HUES64 (cell line): ENCODE data around the gene TJAP1.
"Not testable (repeated sequence)": the region's sequence is repeated elsewhere in the genome, so short reads cannot be mapped to it uniquely, and the experiment has no call there.

ENCODE experiments used
- H3K27ac ChIP-seq: 2 replicates; pipeline ENCODE4 v1.7.0; 2013; ENCODE audit warnings: low read depth, low read length, inconsistent platforms
- H3K27me3 ChIP-seq: 2 replicates; pipeline ENCODE4 v1.6.1; 2013; ENCODE audit warnings: mild to moderate bottlenecking, low read length; ENCODE audit not compliant: insufficient read depth
- H3K36me3 ChIP-seq: 2 replicates; pipeline ENCODE4 v1.6.1; 2013; ENCODE audit warnings: mild to moderate bottlenecking, low read length; ENCODE audit not compliant: insufficient read depth
- H3K4me1 ChIP-seq: 2 replicates; pipeline ENCODE4 v1.6.1; 2013; ENCODE audit warnings: mild to moderate bottlenecking, low read length, moderate library complexity; ENCODE audit not compliant: insufficient read depth
- H3K4me3 ChIP-seq: 2 replicates; pipeline ENCODE4 v1.5.1; 2013; ENCODE audit warnings: mild to moderate bottlenecking, low read length, moderate library complexity
- H3K9ac ChIP-seq: 2 replicates; pipeline ENCODE4 v1.6.1; 2013; ENCODE audit warnings: mild to moderate bottlenecking, low read depth, low read length
- H3K9me3 ChIP-seq: 2 replicates; pipeline ENCODE4 v1.6.1; 2013; ENCODE audit warnings: low read depth, low read length; ENCODE audit not compliant: insufficient read depth
- WGBS: fragments of 150-250, 120-280 bp; methylation state at CpG from one replicate; pipeline ENCODE4 v1.1.7; 2013; ENCODE audit warnings: missing lambda C conversion rate; 5-methylcytosine and 5-hydroxymethylcytosine counted together

The TJAP1 gene

DNA sequence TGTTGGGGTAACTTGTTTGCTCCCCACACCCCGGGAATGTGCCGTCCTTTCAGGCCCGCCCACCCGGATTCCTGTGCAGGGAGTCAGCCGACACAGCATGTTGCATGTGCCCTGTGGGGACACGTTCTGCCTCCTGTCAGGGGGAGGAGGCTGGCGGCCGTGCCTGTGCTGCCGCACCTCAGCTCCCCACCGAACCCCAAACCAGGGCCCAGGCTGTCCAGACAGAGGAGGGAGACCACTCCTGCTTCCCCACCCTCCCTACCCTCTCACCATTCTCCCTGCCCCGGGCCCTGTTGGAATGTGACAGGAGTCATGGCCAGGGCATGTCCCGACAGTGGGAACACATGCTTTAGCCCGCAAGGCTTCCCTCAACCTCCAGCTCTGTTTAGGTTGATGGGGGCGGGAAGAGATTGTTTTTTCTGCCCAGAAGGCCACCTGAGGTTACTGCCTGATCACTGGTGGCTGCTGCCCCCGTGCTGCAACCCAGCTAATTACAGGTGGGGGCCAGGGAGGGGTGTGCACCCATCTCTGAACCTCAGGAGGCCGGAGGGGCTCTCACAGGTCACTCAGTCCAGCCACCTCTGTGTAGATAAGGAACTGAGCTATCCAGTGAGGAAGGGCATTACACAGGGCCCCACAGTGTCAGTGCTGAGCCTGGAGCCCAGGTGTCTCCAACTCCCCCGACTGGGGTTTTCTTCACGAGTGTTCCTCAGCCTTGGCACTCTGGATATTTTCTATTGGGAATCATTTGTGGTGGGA, 19.2 kb downstream of the TJAP1 start:
- H3K27ac ChIP-seq: peak overlapping the region; percentile 56
- 54% methylated on average over 18 of the region's 18 CpGs for WGBS
- peaks cover 40% of the 10 kb centered on the region for H3K36me3 ChIP-seq
- no peaks in the 10 kb centered on the region for H3K9me3 ChIP-seq
- no peak overlapping the region for H3K4me3 ChIP-seq
- peaks cover 18% of the 10 kb centered on the region for H3K4me1 ChIP-seq
- no peaks in the 10 kb centered on the region for H3K27me3 ChIP-seq
- H3K9ac ChIP-seq: peak overlapping the region; percentile 48; the same call in 1 of the 2 replicates

DNA sequence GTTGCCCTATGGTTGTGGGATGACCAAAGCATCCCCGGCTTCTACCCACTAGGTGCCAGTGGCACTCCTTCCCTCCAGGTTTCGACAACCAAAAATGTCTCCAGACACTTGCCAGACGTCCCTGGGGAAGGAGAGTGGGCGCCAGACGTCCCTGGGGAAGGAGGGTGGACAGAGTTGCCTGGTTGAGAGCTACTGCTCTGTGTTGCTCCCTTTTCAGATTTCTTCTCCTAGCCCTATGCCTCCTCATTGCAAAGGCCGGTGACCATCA, 19.7 kb downstream of the TJAP1 start:
- H3K4me1 ChIP-seq: peaks cover 18% of the 10 kb centered on the region
- no peak overlapping the region for H3K4me3 ChIP-seq
- WGBS: 93% methylated on average over 6 of the region's 6 CpGs
- peaks cover 44% of the 10 kb centered on the region for H3K36me3 ChIP-seq
- H3K9ac ChIP-seq: no peak overlapping the region
- H3K27me3 ChIP-seq: no peaks in the 10 kb centered on the region
- no peaks in the 10 kb centered on the region for H3K9me3 ChIP-seq
- no peak overlapping the region for H3K27ac ChIP-seq

GRCh38 chr6:43497689-43498088, 20.3 kb downstream of the TJAP1 start:
- Histone ChIP-seq H3K4me1 (peaks cover 18% of the 10 kb centered on the region), H3K9me3 (no peaks in the 10 kb centered on the region), H3K4me3 (no peak overlapping the region), H3K27me3 (no peaks in the 10 kb centered on the region), H3K9ac (no peak overlapping the region), H3K36me3 (peaks cover 50% of the 10 kb centered on the region), H3K27ac (no peak overlapping the region)
- WGBS: 95% methylated on average over 12 of the region's 12 CpGs

- WGBS: 94% methylated on average over 5 of the region's 5 CpGs
Measured at GRCh38 chr6:43498291-43498690, 20.9 kb downstream of the TJAP1 start.

DNA sequence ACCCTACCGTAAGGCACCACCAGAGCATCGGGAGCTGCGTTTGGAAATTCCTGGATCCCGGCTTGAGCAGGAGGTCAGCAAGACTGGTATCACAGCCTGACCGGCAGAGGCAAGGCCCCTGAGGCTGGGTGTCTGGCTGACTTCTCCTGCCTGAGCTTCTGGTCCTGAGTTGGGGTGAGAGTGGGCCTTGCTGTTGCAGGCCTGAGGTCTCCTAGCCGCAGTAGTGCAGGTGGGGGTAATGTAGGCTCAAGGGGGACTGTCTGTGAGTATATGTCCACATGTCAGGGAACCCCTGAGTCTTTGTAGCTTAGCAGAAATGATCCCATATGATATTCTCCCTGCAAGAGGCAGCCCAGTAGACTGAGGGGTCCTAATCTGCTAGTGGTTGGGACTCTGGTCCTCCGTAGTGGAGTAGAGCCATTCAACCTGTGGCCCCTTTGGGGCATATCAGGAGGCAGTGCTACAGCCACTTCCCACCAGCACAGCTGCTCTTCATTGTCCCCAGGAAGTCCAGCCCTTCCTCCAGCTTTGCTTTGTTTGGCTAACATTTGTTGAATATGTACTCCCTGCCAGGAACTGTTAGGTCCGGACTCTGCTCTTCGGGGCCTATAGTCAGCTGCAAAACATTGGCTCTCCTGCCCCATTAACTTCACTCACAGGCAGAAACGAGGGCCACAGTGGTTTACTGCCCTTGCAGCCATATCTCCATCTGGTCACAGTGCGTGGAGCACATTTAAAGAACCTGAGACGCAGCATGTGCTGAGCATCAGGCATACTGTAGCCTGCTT, 21.9 kb downstream of the TJAP1 start:
- 94% methylated on average over 12 of the region's 12 CpGs for WGBS
- Histone ChIP-seq H3K4me1 (peaks cover 15% of the 10 kb centered on the region), H3K4me3 (no peak overlapping the region), H3K36me3 (peaks cover 63% of the 10 kb centered on the region), H3K9me3 (no peaks in the 10 kb centered on the region), H3K9ac (no peak overlapping the region), H3K27ac (no peak overlapping the region), H3K27me3 (no peaks in the 10 kb centered on the region)

More at GRCh38 chr6:43498291-43498690, 20.9 kb downstream of the TJAP1 start:
- H3K27me3 ChIP-seq, H3K9me3 ChIP-seq, H3K9ac ChIP-seq, H3K27ac ChIP-seq, H3K4me3 ChIP-seq: not testable (repeated sequence)
- Histone ChIP-seq H3K36me3 (peaks cover 56% of the 10 kb centered on the region), H3K4me1 (peaks cover 15% of the 10 kb centered on the region)

DNA sequence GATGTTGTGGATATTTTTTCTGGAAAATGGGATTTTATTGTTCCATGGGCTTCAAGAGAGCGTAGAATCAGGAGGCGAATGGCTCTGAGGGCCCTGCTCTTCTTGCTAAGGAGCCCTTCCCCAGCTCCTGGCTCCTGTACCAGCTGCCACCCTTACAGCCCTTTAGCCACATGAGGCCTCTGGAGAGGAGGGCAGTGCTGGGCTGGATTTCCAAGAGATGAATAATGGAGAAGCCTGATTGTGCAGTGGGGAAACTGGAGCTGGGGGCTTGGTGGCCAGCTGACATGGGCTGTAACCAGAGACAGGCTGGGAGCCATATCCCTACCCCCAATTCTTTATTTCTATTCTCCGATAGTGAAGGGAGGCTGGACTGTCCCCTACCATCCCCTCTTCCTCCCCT, 23.6 kb downstream of the TJAP1 start:
- 98% methylated on average over 3 of the region's 3 CpGs for WGBS
- H3K27me3 ChIP-seq: no peaks in the 10 kb centered on the region
- H3K9ac ChIP-seq: no peak overlapping the region
- H3K9me3 ChIP-seq: no peaks in the 10 kb centered on the region
- peaks cover 79% of the 10 kb centered on the region for H3K36me3 ChIP-seq
- H3K4me3 ChIP-seq: no peak overlapping the region
- peaks cover 9% of the 10 kb centered on the region for H3K4me1 ChIP-seq
- H3K27ac ChIP-seq: no peak overlapping the region

GRCh38 chr6:43502666-43503065, 25.3 kb downstream of the TJAP1 start:
- Histone ChIP-seq H3K27me3 (peaks cover 5% of the 10 kb centered on the region), H3K27ac (no peak overlapping the region), H3K9me3 (no peaks in the 10 kb centered on the region), H3K9ac (no peak overlapping the region), H3K36me3 (peaks cover 77% of the 10 kb centered on the region), H3K4me1 (no peaks in the 10 kb centered on the region), H3K4me3 (no peak overlapping the region)
- 90% methylated on average over 4 of the region's 4 CpGs for WGBS

GRCh38 chr6:43503443-43503842, 26.1 kb downstream of the TJAP1 start:
- Histone ChIP-seq H3K9ac (no peak overlapping the region), H3K36me3 (peaks cover 70% of the 10 kb centered on the region), H3K9me3 (no peaks in the 10 kb centered on the region), H3K27ac (no peak overlapping the region), H3K4me3 (no peak overlapping the region), H3K27me3 (peaks cover 13% of the 10 kb centered on the region), H3K4me1 (no peaks in the 10 kb centered on the region)
- WGBS: 96% methylated on average over 8 of the region's 8 CpGs

- Histone ChIP-seq H3K27ac (no peak overlapping the region), H3K4me1 (no peaks in the 10 kb centered on the region), H3K36me3 (peaks cover 55% of the 10 kb centered on the region), H3K9me3 (no peaks in the 10 kb centered on the region), H3K9ac (no peak overlapping the region), H3K4me3 (no peak overlapping the region), H3K27me3 (peaks cover 28% of the 10 kb centered on the region)
- WGBS: 95% methylated on average over 24 of the region's 26 CpGs
Measured at GRCh38 chr6:43504756-43505593, 27.6 kb downstream of the TJAP1 start.

DNA sequence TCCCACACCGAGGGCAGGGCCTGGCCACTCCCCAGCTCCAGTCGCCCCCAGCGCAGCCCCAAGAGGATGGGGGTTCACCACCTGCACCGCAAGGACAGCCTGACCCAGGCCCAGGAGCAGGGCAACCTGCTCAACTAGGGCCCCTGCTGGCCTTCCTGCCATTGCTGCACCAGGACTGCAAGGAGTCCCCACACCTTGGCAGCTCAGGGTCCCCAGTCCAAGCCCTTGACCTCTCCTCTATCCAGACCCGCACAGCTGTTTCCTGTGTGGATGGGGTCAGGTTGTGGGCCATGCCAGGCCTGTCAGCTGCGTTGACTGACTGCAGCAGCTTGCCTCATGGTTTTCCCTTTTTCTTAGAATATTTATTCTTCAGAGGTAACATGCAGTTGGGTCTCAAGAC, 28.3 kb downstream of the TJAP1 start:
- no peak overlapping the region for H3K4me3 ChIP-seq
- H3K36me3 ChIP-seq: peaks cover 48% of the 10 kb centered on the region
- H3K27me3 ChIP-seq: peaks cover 29% of the 10 kb centered on the region
- no peak overlapping the region for H3K27ac ChIP-seq
- no peak overlapping the region for H3K9ac ChIP-seq
- H3K9me3 ChIP-seq: no peaks in the 10 kb centered on the region
- H3K4me1 ChIP-seq: no peaks in the 10 kb centered on the region
- 87% methylated on average over 6 of the region's 6 CpGs for WGBS

- WGBS: 87% methylated on average over 3 of the region's 3 CpGs
- H3K9ac ChIP-seq: no peak overlapping the region
- H3K36me3 ChIP-seq: peaks cover 43% of the 10 kb centered on the region
- no peak overlapping the region for H3K27ac ChIP-seq
- H3K4me1 ChIP-seq: no peaks in the 10 kb centered on the region
- no peaks in the 10 kb centered on the region for H3K9me3 ChIP-seq
- H3K4me3 ChIP-seq: no peak overlapping the region
- peaks cover 29% of the 10 kb centered on the region for H3K27me3 ChIP-seq
Measured at GRCh38 chr6:43506171-43506570, 28.8 kb downstream of the TJAP1 start.
